OCI-LY1 (cell line): ENCODE results near the gene UBIAD1.

Experiments
- H2AFZ ChIP-seq: fragments of 200-600 bp; sonication (generic), shearing (Covaris generic); 2 replicates; pipeline ENCODE4 v1.6.0; 2014; ENCODE audit warnings: antibody characterized with exemption, mild to moderate bottlenecking, low read length
- H3F3A ChIP-seq: fragments of 200-600 bp; sonication (generic), shearing (Covaris generic); 2 replicates; pipeline ENCODE4 v1.6.0; 2014; ENCODE audit warnings: mild to moderate bottlenecking, antibody characterized with exemption, low read length, moderate library complexity; ENCODE audit not compliant: insufficient read depth
- H3K27ac ChIP-seq: fragments of 200-600 bp; sonication (generic); 2 replicates; pipeline ENCODE4 v1.5.1; 2014; ENCODE audit warnings: low read length, mixed run types, mild to moderate bottlenecking, low read depth; ENCODE audit not compliant: poor library complexity, severe bottlenecking
- H3K27me3 ChIP-seq: fragments of 200-600 bp; sonication (generic); 2 replicates; pipeline ENCODE4 v1.6.0; 2014; ENCODE audit warnings: antibody characterized with exemption, mild to moderate bottlenecking, low read length, moderate library complexity; ENCODE audit not compliant: insufficient read depth
- H3K36me3 ChIP-seq: fragments of 200-600 bp; sonication (generic); 2 replicates; pipeline ENCODE4 v1.6.1; 2014; ENCODE audit warnings: mild to moderate bottlenecking, antibody characterized with exemption, low read length, moderate library complexity, mixed read lengths; ENCODE audit not compliant: insufficient read depth
- H3K4me1 ChIP-seq: fragments of 200-600 bp; sonication (generic); 2 replicates; pipeline ENCODE4 v1.5.1; 2014; ENCODE audit warnings: mild to moderate bottlenecking, low read length, moderate library complexity; ENCODE audit not compliant: insufficient read depth, severe bottlenecking
- H3K4me2 ChIP-seq: fragments of 200-600 bp; sonication (generic), shearing (Covaris generic); 2 replicates; pipeline ENCODE4 v1.6.1; 2014; ENCODE audit warnings: low read length
- H3K4me3 ChIP-seq: fragments of 200-600 bp; sonication (generic); 2 replicates; pipeline ENCODE4 v1.5.1; 2014; ENCODE audit warnings: low read length, low read depth, mild to moderate bottlenecking, mixed read lengths; ENCODE audit not compliant: poor library complexity, severe bottlenecking
- H3K79me2 ChIP-seq: fragments of 200-600 bp; shearing (Covaris generic); 2 replicates; pipeline ENCODE4 v1.6.1; 2016; ENCODE audit warnings: mixed run types, low read length, mixed read lengths; ENCODE audit not compliant: insufficient read depth
- H3K9ac ChIP-seq: fragments of 200-600 bp; sonication (generic), shearing (Covaris generic); 2 replicates; pipeline ENCODE4 v1.6.1; 2014; ENCODE audit warnings: mild to moderate bottlenecking, low read length, mixed read lengths
- H3K9me2 ChIP-seq: fragments of 200-600 bp; sonication (generic), shearing (Covaris generic); 2 replicates; pipeline ENCODE4 v1.6.1; 2014; ENCODE audit warnings: low read depth, mild to moderate bottlenecking, low read length, mixed read lengths
- H3K9me3 ChIP-seq: fragments of 200-600 bp; shearing (Covaris generic); 2 replicates; pipeline ENCODE4 v1.6.1; 2014; ENCODE audit warnings: low read length, mixed read lengths
- H4K20me1 ChIP-seq: fragments of 200-600 bp; sonication (generic), shearing (Covaris generic); 2 replicates; pipeline ENCODE4 v1.6.0; 2016; ENCODE audit warnings: mild to moderate bottlenecking, low read length; ENCODE audit not compliant: insufficient read depth
- CTCF ChIP-seq: fragments of 200-600 bp; sonication (generic), shearing (Covaris generic); IDR thresholded peaks from 2 replicates; pipeline ENCODE4 v1.5.1; 2017; ENCODE audit warnings: mild to moderate bottlenecking, antibody characterized with exemption, low read length, moderate library complexity, mixed read lengths
- EZH2 ChIP-seq: fragments of 200-600 bp; sonication (generic), shearing (Covaris generic); IDR thresholded peaks from 2 replicates; pipeline ENCODE4 v1.8.0; 2017; ENCODE audit warnings: borderline replicate concordance, mixed run types, mild to moderate bottlenecking, antibody characterized with exemption, low read length, moderate library complexity, mixed read lengths

Gene UBIAD1

GRCh38 chr1:11307852-11308251 lies 34.9 kb downstream of the UBIAD1 start:
- Histone ChIP-seq H3K27me3 (no peaks in the 10 kb centered on the region), H3K9ac (no peak overlapping the region), H4K20me1 (no peaks in the 10 kb centered on the region), H3K27ac (no peak overlapping the region), H3K4me3 (no peak overlapping the region), H2AFZ (no peak overlapping the region), H3K9me2 (no peaks in the 10 kb centered on the region), H3K4me1 (no peaks in the 10 kb centered on the region), H3F3A (no peaks in the 10 kb centered on the region), H3K4me2 (no peak overlapping the region), H3K36me3 (no peaks in the 10 kb centered on the region; the same call in 1 of the 2 replicates), H3K9me3 (no peaks in the 10 kb centered on the region), H3K79me2 (no peaks in the 10 kb centered on the region)
- TF ChIP-seq CTCF: no peak
- no peak for TF ChIP-seq EZH2

GRCh38 chr1:11308699-11309224 lies 35.8 kb downstream of the UBIAD1 start:
- Histone ChIP-seq H3K9me2 (no peaks in the 10 kb centered on the region), H2AFZ (no peak overlapping the region), H3K27me3 (no peaks in the 10 kb centered on the region; the same call in 1 of the 2 replicates), H3K36me3 (no peaks in the 10 kb centered on the region; the same call in 1 of the 2 replicates), H3K27ac (no peak overlapping the region), H3F3A (no peaks in the 10 kb centered on the region), H3K4me3 (no peak overlapping the region), H3K79me2 (no peaks in the 10 kb centered on the region), H3K9me3 (no peaks in the 10 kb centered on the region), H3K4me1 (no peaks in the 10 kb centered on the region), H3K4me2 (no peak overlapping the region), H4K20me1 (no peaks in the 10 kb centered on the region), H3K9ac (no peak overlapping the region)
- no peak for TF ChIP-seq EZH2
- TF ChIP-seq CTCF: no peak

- no peak overlapping the region for H3K4me3 ChIP-seq
- no peak overlapping the region for H2AFZ ChIP-seq
- H3K79me2 ChIP-seq: no peaks in the 10 kb centered on the region
- H3K27me3 ChIP-seq: peaks cover under 1% of the 10 kb centered on the region
- H3K36me3 ChIP-seq: no peaks in the 10 kb centered on the region; the same call in 1 of the 2 replicates
- no peaks in the 10 kb centered on the region for H3F3A ChIP-seq
- H3K4me2 ChIP-seq: no peak overlapping the region
- H4K20me1 ChIP-seq: no peaks in the 10 kb centered on the region
- H3K9me2 ChIP-seq: no peaks in the 10 kb centered on the region
- TF ChIP-seq EZH2 (no peak), CTCF (no peak)
- no peak overlapping the region for H3K9ac ChIP-seq
- no peaks in the 10 kb centered on the region for H3K9me3 ChIP-seq
- no peak overlapping the region for H3K27ac ChIP-seq
- H3K4me1 ChIP-seq: no peaks in the 10 kb centered on the region
These were observed 36.4 kb downstream of the UBIAD1 start for GRCh38 chr1:11309385-11309784.
